K562 (cell line): ENCODE results near the gene HEATR1. TPM values are rescaled to one million over a fixed set of nuclear protein-coding genes. Genes with fewer than 3 reads are reported as not detected.

ENCODE experiments used
- ATAC-seq: fragments of 200-7000 bp; cut with Tn5 transposase; 3 replicates; pipeline ENCODE4 v1.9.1; 2020; ENCODE audit warnings: moderate library complexity
- BruUV-seq: library from RNA; stranded (reverse); fragments of 400-500 nt; replicated peaks from 2 replicates; lab custom pipeline; 2021; lab: Mats Ljungman, UMichigan
- CTCF ChIA-PET: fragments of 300-600 bp; formaldehyde crosslinking; extraction: SDS; loops from one replicate; lab custom pipeline; 2021; ENCODE audit warnings: low intra/inter-chr PET ratio; lab: Yijun Ruan, JAX
- POLR2A ChIA-PET: fragments of 300-600, 350-650 bp; sonication (Branson Sonifier 250); formaldehyde crosslinking; extraction: SDS; loops from one replicate; lab custom pipeline; 2021; ENCODE audit warnings: antibody characterized with exemption, inconsistent platforms; lab: Yijun Ruan, JAX
- DNase-seq, 4 experiments: peaks; one replicate each; pipeline versions ENCODE4 v3.0.0 to v3.0.0-alpha.2; 2011 to 2018; ENCODE audit warnings: low spot score in 3 of 4, mixed read lengths in 3 of 4; ENCODE audit errors: extremely low read depth in 1 of 4
- FAIRE-seq: peaks from 2 replicates; lab custom pipeline; 2011; peaks lifted over from hg19 to GRCh38; lab: Jason Lieb, UNC
- H2AFZ ChIP-seq: 2 replicates; pipeline ENCODE4 v1.6.0; 2011; ENCODE audit warnings: low read depth, low read length, control low read depth, inconsistent platforms
- H3K27ac ChIP-seq: fragments of 200-600 bp; 3 replicates; pipeline ENCODE4 v1.8.0; 2011; ENCODE audit warnings: low read depth, mild to moderate bottlenecking, control low read depth, inconsistent platforms, low read length, moderate library complexity, mixed read lengths; ENCODE audit errors: extremely low read depth
- H3K27me3 ChIP-seq, 2 experiments: fragments of 300-600 bp in 1 of 2; 2 replicates in 1 of 2; 3 replicates in 1 of 2; pipeline versions ENCODE4 v1.6.0 to v1.8.0; 2011; ENCODE audit warnings: inconsistent platforms in 2 of 2, low read length in 2 of 2, mild to moderate bottlenecking in 1 of 2, mixed read lengths in 1 of 2, moderate library complexity in 1 of 2; ENCODE audit not compliant: control insufficient read depth in 2 of 2, insufficient read depth in 2 of 2
- H3K36me3 ChIP-seq: fragments of 300-600 bp; 3 replicates; pipeline ENCODE4 v1.8.0; 2011; ENCODE audit warnings: mild to moderate bottlenecking, low read length, inconsistent platforms; ENCODE audit not compliant: control insufficient read depth, insufficient read depth
- H3K4me1 ChIP-seq, 2 experiments: fragments of 200-600 bp in 1 of 2; replicated peaks in 1 of 2; 2 replicates in 1 of 2; 3 replicates in 1 of 2; pipeline versions ENCODE4 v1.5.1 to v1.8.0; 2011; ENCODE audit warnings: inconsistent platforms in 2 of 2, low read length in 2 of 2, mild to moderate bottlenecking in 1 of 2, mixed read lengths in 1 of 2, moderate library complexity in 1 of 2; ENCODE audit not compliant: control insufficient read depth in 2 of 2, insufficient read depth in 2 of 2
- H3K4me2 ChIP-seq: 2 replicates; pipeline ENCODE4 v1.6.1; 2011; ENCODE audit warnings: low read length, control low read depth, inconsistent platforms, mixed read lengths; ENCODE audit not compliant: insufficient read depth
- H3K4me3 ChIP-seq: fragments of 200-600 bp; sonication (generic), shearing (Covaris generic); 2 replicates; pipeline ENCODE4 v1.5.1; 2016; ENCODE audit warnings: control low read depth, inconsistent platforms
- H3K79me2 ChIP-seq: fragments of 200-600 bp; 3 replicates; pipeline ENCODE4 v1.8.0; 2011; ENCODE audit warnings: low read length, inconsistent platforms; ENCODE audit not compliant: control insufficient read depth, insufficient read depth
- H3K9ac ChIP-seq, 2 experiments: 2 replicates each; pipeline versions ENCODE4 v1.6.0 to v1.6.1; 2011; ENCODE audit warnings: low read depth in 2 of 2, low read length in 2 of 2, control low read depth in 1 of 2, inconsistent platforms in 1 of 2, mild to moderate bottlenecking in 1 of 2, mixed read lengths in 1 of 2; ENCODE audit not compliant: insufficient read depth in 1 of 2
- H3K9me1 ChIP-seq: one replicate; pipeline ENCODE4 v1.6.0; 2011; ENCODE audit warnings: inconsistent platforms, mild to moderate bottlenecking, low read length, moderate library complexity; ENCODE audit not compliant: control insufficient read depth, insufficient read depth
- H3K9me3 ChIP-seq: replicated peaks from 2 replicates; pipeline ENCODE4 v1.5.1; 2011; ENCODE audit warnings: low read depth, low read length, inconsistent platforms; ENCODE audit not compliant: control insufficient read depth, insufficient read depth
- H4K20me1 ChIP-seq: replicated peaks from 2 replicates; pipeline ENCODE4 v1.6.1; 2011; ENCODE audit warnings: low read length, inconsistent platforms, mixed read lengths; ENCODE audit not compliant: control insufficient read depth, insufficient read depth
- ATF6 ChIP-seq: sonication (generic); formaldehyde crosslinking; IDR thresholded peaks from 2 replicates; pipeline ENCODE4 v1.4.0; 2020; ENCODE audit warnings: mild to moderate bottlenecking, missing genetic modification reagents
- CGGBP1 ChIP-seq: fragments of 250-450 bp; sonication (Bioruptor Pico); IDR thresholded peaks from 2 replicates; pipeline ENCODE4 v1.9.0; 2021; ENCODE audit warnings: mild to moderate bottlenecking
- E2F5 ChIP-seq: sonication (generic); formaldehyde crosslinking; IDR thresholded peaks from 2 replicates; pipeline ENCODE4 v1.8.0; 2022; ENCODE audit warnings: mild to moderate bottlenecking, missing genetic modification reagents
- HNRNPK ChIP-seq: fragments of 200-400 bp; formaldehyde crosslinking; IDR thresholded peaks from one replicate; pipeline ENCODE4 v1.6.1; 2018; ENCODE audit warnings: mild to moderate bottlenecking, low read depth, low read length; ENCODE audit not compliant: poor library complexity, severe bottlenecking
- KLF6 ChIP-seq: fragments of 250-450 bp; sonication (Bioruptor Pico); IDR thresholded peaks from 2 replicates; pipeline ENCODE4 v1.4.0; 2020; ENCODE audit warnings: mild to moderate bottlenecking, moderate library complexity, borderline replicate concordance
- MIER1 ChIP-seq: fragments of 450-650 bp; IDR thresholded peaks from 2 replicates; pipeline ENCODE4 v1.6.1; 2016; ENCODE audit warnings: antibody characterized with exemption, mild to moderate bottlenecking, low read depth
- POLR2AphosphoS5 ChIP-seq: IDR thresholded peaks from 2 replicates; pipeline ENCODE4 v1.6.1; 2011; ENCODE audit warnings: mild to moderate bottlenecking, low read depth, low read length, moderate library complexity; ENCODE audit not compliant: control insufficient read depth, insufficient read depth
- RBM17 ChIP-seq: fragments of 200-400 bp; formaldehyde crosslinking; IDR thresholded peaks from 2 replicates; pipeline ENCODE4 v1.6.1; 2017; ENCODE audit warnings: low read depth, mild to moderate bottlenecking, low read length, borderline replicate concordance
- ZBTB12 ChIP-seq: fragments of 250-450 bp; sonication (Bioruptor Pico); IDR thresholded peaks from 2 replicates; pipeline ENCODE4 v1.4.0; 2020
- ZKSCAN1 ChIP-seq: fragments of 150-350 bp; IDR thresholded peaks from 2 replicates; pipeline ENCODE4 v1.6.1; 2016; ENCODE audit warnings: low read depth, low read length
- ZNF551 ChIP-seq: fragments of 250-450 bp; sonication (Bioruptor Pico); IDR thresholded peaks from 2 replicates; pipeline ENCODE4 v1.5.0; 2021; ENCODE audit warnings: mild to moderate bottlenecking, moderate library complexity
- WGBS: fragments of 100-300 bp; shearing (Covaris generic); methylation state at CpG from one replicate; pipeline ENCODE4 v1.1.6; 2016; ENCODE audit warnings: low coverage, mixed read lengths; ENCODE audit not compliant: insufficient coverage; ENCODE audit errors: missing lambda C conversion rate; 5-methylcytosine and 5-hydroxymethylcytosine counted together
- in situ Hi-C: fragments of 300-500 bp; cut with MboI; formaldehyde crosslinking; loops from 4 replicates; pipeline ENCODE4 v1.15.0; 2018; ENCODE audit warnings: inconsistent platforms, mixed read lengths
- intact Hi-C: fragments of 100-400 bp; cut with micrococcal nuclease; formaldehyde crosslinking; loops from 2 replicates; pipeline ENCODE4 v1.14.2; 2022
- polyA plus RNA-seq, 8 experiments: library from polyadenylated mRNA; depleted of rRNA in 4 of 8; stranded (reverse) in 5 of 8; unstranded in 3 of 8; fragments of >200 nt; fragmentation: Nextera tagmentation in 2 of 8; fragmentation: Illumina TruSeq in 1 of 8; extraction: Ambion mirVana in 2 of 8; extraction: Trizol in 1 of 8; gene quantifications; 2 replicates each; pipeline versions ENCODE4 v1.2.1 to v1.2.3, GENCODE V29; 2011 to 2014; ENCODE audit warnings: inconsistent platforms in 1 of 8, missing spikeins in 1 of 8
- total RNA-seq, 7 experiments: library from RNA; depleted of rRNA in 6 of 7; stranded (reverse); fragments of >200 nt in 6 of 7; fragmentation: Illumina TruSeq in 2 of 7; extraction: Trizol in 2 of 7; gene quantifications; 2 replicates each; pipeline versions ENCODE4 v1.2.1 to v1.2.3, GENCODE V29; 2011 to 2021; ENCODE audit warnings: low replicate concordance in 1 of 7
- TF ChIP-seq, protein P1 (sequence below), 2 experiments: fragments of 450-650 bp; IDR thresholded peaks; 2 replicates each; pipeline ENCODE4 v1.6.1; 2018; ENCODE audit warnings: mild to moderate bottlenecking in 2 of 2, low read depth in 1 of 2; ENCODE audit not compliant: partially characterized antibody in 2 of 2

Gene HEATR1
- total and polyA plus RNA-seq, 9 of the 15 experiments (the other 6 are each of a cell fraction or from before 2014, with no cell fraction given) = 28.3 to 108 (median 50.9) TPM

GRCh38 chr1:236536540-236536939, 67.8 kb downstream of the HEATR1 start:
- FAIRE-seq (no peak), ATAC-seq (no peak), DNase-seq (no peak)
- no peak overlapping the region for H3K27ac ChIP-seq
- 0 out of 3 replicates have a peak, but pooled peaks cover 3% of the 10 kb centered on the region for H3K79me2 ChIP-seq
- H3K9me3 ChIP-seq = no peaks in the 10 kb centered on the region
- intact Hi-C loops = no loop called here
- in situ Hi-C loops = no loop called here
- H4K20me1 ChIP-seq = peaks cover 7% of the 10 kb centered on the region
- H3K9ac ChIP-seq = peak overlapping the region in 1 of 2 experiments; percentile 37; a peak in 1 of 4 replicates
- WGBS = 73% methylated on average over 5 of the region's 5 CpGs
- ChIA-PET POLR2A (interaction anchor here (0.8 to 1.0 kb wide), 4 partner anchors 11 to 255 kb away, joined by 3 read pairs; partner anchors contain the start of gene ERO1B), CTCF (no interaction called here)
- H3K9me1 ChIP-seq = no peaks in the 10 kb centered on the region
- no peak for TF ChIP-seq POLR2AphosphoS5
- no peak for TF ChIP-seq ZBTB12
- TF ChIP-seq ZNF551 (CRISPR knock-in tag) = no peak
- TF ChIP-seq HNRNPK = no peak
- TF ChIP-seq CGGBP1 (CRISPR knock-in tag) = no peak
- no peak for TF ChIP-seq ZKSCAN1
- TF ChIP-seq, protein P1, sequence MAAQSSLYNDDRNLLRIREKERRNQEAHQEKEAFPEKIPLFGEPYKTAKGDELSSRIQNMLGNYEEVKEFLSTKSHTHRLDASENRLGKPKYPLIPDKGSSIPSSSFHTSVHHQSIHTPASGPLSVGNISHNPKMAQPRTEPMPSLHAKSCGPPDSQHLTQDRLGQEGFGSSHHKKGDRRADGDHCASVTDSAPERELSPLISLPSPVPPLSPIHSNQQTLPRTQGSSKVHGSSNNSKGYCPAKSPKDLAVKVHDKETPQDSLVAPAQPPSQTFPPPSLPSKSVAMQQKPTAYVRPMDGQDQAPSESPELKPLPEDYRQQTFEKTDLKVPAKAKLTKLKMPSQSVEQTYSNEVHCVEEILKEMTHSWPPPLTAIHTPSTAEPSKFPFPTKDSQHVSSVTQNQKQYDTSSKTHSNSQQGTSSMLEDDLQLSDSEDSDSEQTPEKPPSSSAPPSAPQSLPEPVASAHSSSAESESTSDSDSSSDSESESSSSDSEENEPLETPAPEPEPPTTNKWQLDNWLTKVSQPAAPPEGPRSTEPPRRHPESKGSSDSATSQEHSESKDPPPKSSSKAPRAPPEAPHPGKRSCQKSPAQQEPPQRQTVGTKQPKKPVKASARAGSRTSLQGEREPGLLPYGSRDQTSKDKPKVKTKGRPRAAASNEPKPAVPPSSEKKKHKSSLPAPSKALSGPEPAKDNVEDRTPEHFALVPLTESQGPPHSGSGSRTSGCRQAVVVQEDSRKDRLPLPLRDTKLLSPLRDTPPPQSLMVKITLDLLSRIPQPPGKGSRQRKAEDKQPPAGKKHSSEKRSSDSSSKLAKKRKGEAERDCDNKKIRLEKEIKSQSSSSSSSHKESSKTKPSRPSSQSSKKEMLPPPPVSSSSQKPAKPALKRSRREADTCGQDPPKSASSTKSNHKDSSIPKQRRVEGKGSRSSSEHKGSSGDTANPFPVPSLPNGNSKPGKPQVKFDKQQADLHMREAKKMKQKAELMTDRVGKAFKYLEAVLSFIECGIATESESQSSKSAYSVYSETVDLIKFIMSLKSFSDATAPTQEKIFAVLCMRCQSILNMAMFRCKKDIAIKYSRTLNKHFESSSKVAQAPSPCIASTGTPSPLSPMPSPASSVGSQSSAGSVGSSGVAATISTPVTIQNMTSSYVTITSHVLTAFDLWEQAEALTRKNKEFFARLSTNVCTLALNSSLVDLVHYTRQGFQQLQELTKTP (IDR thresholded peaks at IDR 0.05; ENCODE audit: low read depth in 1 of 2, partially characterized antibody in 2 of 2) = no peak
- TF ChIP-seq MIER1 = no peak
- TF ChIP-seq E2F5 (CRISPR knock-in tag) = no peak
- TF ChIP-seq KLF6 = no peak
- no peak for TF ChIP-seq RBM17
- TF ChIP-seq ATF6 = no peak
- H2AFZ ChIP-seq = no peak overlapping the region
- no peak overlapping the region for H3K4me3 ChIP-seq
- no peaks in the 10 kb centered on the region for H3K27me3 ChIP-seq
- no peak overlapping the region for H3K4me2 ChIP-seq
- H3K4me1 ChIP-seq = peaks cover 14 to 22% of the 10 kb centered on the region in 2 experiments; a peak in 4 of 5 replicates
- H3K36me3 ChIP-seq = peaks cover 66% of the 10 kb centered on the region; the same call in 2 of the 3 replicates
- BruUV-seq = no TSS peak
